NCI-H2227 treated with DMSO at 0.1 percent for 48 hours (cell line): ENCODE measurements around the gene THOC2.
"Not testable (repeated sequence)": the region's sequence is repeated elsewhere in the genome, so short reads cannot be mapped to it uniquely, and the experiment has no call there.

Experiments used
- DNase-seq: peaks from one replicate; lab custom pipeline; 2025; lab: John Stamatoyannopoulos, UW

Gene THOC2

DNA sequence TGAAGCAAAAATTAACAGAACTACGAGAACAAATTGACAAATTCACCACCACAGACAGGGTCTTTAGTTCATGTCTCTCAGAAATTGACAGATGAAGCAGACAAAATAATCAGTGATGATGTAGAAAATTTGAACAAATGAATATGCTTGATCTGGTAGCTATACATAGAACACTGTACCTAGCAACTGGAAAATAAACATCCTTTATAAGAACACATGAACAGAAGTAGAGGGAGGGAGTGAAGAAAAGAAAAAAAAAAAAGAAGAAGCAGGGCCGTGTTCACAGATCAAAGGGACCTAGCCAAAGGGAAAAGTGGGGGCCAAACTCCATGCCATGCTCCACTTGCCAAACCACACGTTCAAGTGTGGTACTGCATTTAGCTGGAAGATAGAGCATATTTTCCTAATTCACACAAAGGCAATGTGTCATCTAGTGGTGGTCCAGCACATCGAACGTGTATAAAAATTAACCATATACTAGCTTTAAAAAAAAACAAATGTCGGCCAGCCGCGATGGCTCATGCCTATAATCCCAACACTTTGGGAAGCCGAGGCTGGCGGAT lies 5.6 kb upstream of the THOC2 start:
- no peak for DNase-seq

GRCh38 chrX:123736333-123736921 lies 3.6 kb upstream of the THOC2 start:
- DNase-seq, result no peak

GRCh38 chrX:123735137-123735536 lies 2.3 kb upstream of the THOC2 start:
- not testable (repeated sequence) for DNase-seq

- DNase-seq, result not testable (repeated sequence)
Measured at GRCh38 chrX:123734079-123734478, 1.2 kb upstream of the THOC2 start.

DNA sequence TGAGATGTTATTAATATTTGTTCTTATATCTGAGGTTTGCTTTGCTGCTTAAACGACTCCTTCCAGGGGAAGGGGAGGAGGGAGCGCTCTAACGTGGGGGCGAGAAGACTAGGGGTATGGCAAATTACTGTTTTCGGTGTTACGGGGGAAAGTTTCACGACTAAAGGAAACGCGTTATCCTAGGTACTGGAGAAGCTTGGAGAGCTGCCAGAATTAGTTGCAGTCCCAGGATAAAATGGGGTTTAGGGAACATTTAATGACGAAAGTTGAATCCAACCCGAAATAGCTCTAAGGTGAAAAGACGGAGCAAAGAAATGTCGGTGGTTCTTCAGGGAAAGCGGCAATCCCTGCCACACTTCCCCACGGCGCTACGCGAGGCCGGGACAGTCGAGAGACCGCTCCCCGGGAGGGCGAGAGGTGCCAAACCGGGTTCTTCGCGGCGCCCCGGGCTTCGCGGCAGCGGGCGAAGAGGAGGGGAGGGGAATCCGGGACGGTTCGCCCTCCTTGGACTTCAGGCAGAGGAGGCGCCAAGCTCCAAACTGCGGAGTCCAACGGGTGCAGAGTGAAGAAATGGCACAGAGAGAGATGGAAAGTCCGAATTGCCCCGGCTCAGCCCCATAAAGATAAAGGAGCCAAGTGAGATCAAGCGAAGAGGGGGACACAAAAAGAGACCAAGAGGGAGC lies 724 bp downstream of the THOC2 start:
- DNase-seq, result no peak

GRCh38 chrX:123731258-123731986 lies 1.4 kb downstream of the THOC2 start:
- DNase-seq, result peak; percentile 65

GRCh38 chrX:123728554-123728953 lies 4.3 kb downstream of the THOC2 start:
- no peak for DNase-seq

DNA sequence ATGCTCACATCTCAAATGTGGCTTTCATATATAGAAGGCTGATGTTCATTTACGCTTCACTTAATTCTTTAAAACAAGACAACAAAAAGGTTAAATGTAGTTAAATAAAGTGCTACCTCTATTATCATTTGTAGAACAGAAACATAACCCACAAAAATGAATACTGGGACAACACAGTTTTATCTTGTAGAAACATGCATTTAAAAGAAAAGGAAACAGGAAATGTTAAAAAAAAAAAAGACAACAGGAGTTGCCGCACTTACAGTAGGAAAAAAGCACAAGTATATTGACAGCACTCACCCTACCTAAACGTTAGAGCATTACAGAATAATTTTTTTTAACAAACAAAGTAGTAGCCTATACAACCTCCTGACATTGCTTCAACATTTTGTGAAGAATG lies 4.8 kb downstream of the THOC2 start:
- DNase-seq, result no peak

GRCh38 chrX:123722193-123722592 lies 10.7 kb downstream of the THOC2 start:
- not testable (repeated sequence) for DNase-seq

DNA sequence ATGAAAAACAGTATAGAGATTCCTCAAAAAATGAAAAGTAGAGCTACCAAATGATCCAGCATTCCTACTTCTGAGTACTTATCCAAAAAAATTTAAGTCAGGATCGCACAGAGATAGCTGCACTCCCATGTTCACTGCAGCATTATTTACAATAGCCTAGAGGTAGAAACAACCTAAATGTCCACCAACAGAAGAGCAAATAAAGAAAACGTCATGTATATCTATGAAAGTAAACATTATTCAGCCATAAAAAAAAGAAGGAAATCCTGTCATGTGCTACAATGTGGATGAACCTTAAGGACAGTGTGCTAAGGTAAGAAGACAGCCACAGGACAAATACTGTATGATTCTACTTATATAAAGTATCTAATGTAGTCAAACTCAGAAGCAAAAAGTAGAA lies 12.4 kb downstream of the THOC2 start:
- DNase-seq, result no peak

DNA sequence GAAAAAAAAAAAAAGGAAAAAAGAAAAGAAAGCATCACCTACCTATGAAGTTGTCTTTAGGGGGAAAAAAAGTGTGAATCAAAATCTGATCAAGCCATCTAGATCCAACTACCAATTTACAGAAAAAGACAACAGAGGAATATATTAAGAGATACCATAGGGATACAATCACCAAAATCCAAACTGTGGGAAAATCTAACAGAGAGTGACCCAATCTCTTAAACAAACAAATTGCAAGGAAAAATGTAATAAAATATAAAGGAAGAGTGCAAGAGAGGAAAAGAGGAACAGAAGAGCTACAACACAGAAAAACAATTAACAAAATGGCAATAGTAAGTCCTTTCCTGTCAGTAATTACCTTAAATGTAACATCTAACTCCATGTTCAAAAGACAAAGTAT lies 19.0 kb downstream of the THOC2 start:
- DNase-seq, result no peak

DNA sequence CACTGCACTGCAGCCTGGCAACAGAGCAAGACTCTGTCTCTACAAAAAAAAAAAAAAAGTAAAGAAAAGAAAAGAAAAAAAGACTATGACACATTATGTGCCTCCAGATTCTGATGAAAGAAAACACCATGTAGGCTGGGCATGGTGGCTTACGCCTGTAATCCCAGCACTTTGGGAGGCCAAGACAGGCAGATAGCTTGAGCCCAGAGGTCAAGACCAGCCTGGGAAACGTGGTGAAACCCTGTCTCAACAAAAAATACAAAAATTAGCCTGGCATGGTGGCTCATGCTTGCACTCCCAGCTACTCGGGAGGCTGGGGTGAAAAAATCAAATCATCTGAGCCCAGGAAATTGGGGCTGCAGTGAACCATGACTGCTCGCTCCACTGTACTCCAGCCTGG lies 19.4 kb downstream of the THOC2 start:
- no peak for DNase-seq

- DNase-seq, result not testable (repeated sequence)
Measured at GRCh38 chrX:123711201-123711600, 21.7 kb downstream of the THOC2 start.

GRCh38 chrX:123704781-123705180 lies 28.1 kb downstream of the THOC2 start:
- DNase-seq, result peak; percentile 8

DNA sequence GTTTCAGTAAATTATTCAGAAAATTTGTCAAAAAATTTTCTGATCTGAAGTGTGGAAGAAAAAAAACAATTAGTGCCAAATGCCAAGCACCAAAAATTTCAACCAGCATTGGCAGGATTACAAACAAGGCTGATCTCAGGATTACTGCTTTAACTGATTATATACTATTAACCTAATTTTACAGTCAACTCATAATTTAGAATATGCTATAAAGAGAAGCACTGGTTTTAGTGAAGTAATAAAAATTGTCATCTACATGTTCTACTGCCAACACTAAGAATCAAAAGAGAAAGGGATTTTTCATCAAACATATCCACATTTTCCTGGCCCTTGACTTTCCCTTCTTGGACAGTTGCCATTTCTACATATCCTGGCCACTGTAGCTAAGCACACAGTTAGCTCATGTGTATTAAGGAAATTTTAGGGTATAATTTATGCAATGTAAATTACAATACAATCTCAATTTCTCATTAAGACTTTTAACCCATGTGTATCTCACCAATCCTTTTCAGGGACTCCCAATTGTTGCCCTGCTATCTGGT lies 33.8 kb downstream of the THOC2 start:
- DNase-seq, result no peak

GRCh38 chrX:123696334-123696733 lies 36.5 kb downstream of the THOC2 start:
- DNase-seq, result no peak

DNA sequence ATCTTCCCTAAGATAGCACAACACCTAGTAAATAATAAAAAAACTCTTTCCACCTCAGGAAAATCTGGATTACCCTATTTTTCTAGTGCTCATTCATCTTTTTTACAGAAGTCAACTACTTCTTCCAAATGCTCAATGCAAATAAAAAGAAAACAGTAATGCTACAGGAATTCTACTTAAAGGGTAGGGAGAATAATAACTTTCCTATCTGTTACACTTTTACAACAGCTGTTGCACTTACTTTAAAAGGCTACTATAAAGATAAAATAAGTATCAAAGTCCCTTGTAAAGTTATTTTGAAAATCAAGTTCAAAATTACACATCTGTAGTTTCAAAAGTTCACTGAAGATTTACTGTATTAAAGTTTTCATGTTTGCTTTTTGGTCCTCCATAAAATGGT lies 37.6 kb downstream of the THOC2 start:
- DNase-seq, result no peak

DNA sequence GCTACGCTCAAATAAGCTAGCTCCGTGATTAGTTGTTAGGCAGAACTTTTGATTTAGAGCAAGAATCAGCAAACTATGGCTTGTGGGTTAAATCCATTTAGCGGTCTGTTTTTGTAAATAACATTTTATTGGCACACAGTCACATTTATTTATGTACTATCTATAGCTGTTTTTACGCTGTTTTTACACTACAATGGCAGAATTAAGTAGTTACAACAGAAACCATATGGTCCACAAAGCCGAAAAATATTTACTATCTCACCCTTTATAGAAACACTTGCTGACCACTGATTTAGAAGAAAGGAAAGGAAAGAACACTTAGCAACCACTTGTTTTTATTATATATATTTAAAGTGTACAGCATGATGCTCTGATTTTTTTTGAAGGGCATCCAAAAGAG lies 41.1 kb downstream of the THOC2 start:
- DNase-seq, result no peak

DNA sequence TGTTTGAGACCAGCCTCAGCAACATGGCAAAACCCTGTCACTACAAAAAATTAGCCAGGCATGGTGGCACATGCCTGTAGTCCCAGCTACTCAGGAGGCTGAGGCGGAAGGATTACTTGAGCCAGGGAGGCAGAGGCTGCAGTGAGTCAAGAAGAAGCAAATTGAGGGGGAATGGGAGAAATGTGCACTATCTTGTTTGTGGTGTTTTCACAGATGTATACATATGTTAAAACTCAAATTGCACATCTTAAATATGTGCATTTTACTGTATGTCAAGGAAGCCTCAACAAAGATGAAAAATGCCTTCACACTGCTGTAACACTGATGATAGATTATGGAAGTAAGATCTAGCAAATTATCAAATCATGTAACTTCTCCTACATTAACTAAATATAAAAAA lies 44.3 kb downstream of the THOC2 start:
- DNase-seq, result no peak

DNA sequence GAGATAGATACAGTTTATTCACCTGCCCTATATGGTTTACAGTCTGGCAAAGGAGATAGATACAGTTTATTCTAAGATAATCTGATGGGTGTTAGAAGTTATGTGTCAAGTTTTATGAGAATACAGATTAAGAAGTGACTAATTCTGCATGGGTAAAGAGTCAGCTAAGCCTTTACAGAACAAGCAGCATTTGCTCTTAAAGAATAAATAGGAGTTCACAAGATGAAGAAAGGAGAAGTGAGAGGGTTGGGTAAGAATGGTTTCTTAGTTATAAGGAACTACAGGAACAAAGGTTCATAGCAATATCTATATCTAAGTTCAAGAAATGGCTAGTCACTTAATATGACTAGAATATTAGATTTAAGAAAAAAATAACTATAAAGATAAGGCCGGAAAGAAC lies 47.6 kb downstream of the THOC2 start:
- no peak for DNase-seq

GRCh38 chrX:123682186-123682585 lies 50.7 kb downstream of the THOC2 start:
- DNase-seq, result no peak

GRCh38 chrX:123679733-123680460 lies 53.0 kb downstream of the THOC2 start:
- not testable (repeated sequence) for DNase-seq
